ENCODE measurements around the gene HP1BP3. TPM values are rescaled to one million over a fixed set of nuclear protein-coding genes. Genes with fewer than 3 reads are reported as not detected.

The HP1BP3 gene
- total and polyA plus RNA-seq, 2 experiments from 2014 or later, result 89.1 to 112 TPM

DNA sequence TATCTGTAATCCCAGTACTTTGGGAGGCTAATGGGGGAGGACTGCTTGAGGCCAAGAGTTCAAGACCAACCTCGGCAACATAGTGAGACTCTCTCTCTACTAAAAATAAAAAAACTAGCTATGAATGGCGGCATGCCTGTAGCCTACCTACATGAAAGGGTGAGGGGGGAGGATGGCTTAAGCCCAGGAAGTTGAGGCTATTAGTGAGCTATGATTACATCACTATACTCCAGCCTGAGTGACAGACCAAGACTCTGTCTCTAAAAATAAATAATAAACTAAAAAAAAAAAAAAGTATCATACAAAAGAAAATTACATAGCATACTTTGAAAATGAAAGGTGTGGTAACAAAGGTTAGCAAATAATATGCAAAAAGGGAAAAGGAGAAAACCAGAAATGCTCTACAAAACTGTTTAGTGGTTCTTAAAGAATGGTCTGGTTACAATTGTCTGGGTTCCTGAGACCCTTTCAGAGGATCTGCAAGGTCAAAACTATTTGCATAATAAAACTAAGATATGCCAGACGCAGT lies 35.6 kb downstream of the HP1BP3 start:
- H3K27me3 Mint-ChIP-seq (ENCODE audit: insufficient read depth, low read depth, poor library complexity), result no peaks in the 10 kb centered on the region
- peaks cover 11% of the 10 kb centered on the region; the same call in 1 of the 2 replicates for H3K4me1 ChIP-seq (ENCODE audit: insufficient read depth)
- peaks cover 39% of the 10 kb centered on the region for H3K36me3 ChIP-seq (ENCODE audit: insufficient read depth)
- H3K4me3 Mint-ChIP-seq, result no peak overlapping the region
- H3K9me3 Mint-ChIP-seq, result no peaks in the 10 kb centered on the region
- DNase-seq (ENCODE audit: low spot score), result no peak
- no peak overlapping the region for H3K4me2 ChIP-seq
- no peak for ATAC-seq
- H2AFZ ChIP-seq, result no peak overlapping the region
- H3F3A ChIP-seq (replicated peaks; ENCODE audit: low read depth), result no peaks in the 10 kb centered on the region
- TF ChIP-seq, protein P1, sequence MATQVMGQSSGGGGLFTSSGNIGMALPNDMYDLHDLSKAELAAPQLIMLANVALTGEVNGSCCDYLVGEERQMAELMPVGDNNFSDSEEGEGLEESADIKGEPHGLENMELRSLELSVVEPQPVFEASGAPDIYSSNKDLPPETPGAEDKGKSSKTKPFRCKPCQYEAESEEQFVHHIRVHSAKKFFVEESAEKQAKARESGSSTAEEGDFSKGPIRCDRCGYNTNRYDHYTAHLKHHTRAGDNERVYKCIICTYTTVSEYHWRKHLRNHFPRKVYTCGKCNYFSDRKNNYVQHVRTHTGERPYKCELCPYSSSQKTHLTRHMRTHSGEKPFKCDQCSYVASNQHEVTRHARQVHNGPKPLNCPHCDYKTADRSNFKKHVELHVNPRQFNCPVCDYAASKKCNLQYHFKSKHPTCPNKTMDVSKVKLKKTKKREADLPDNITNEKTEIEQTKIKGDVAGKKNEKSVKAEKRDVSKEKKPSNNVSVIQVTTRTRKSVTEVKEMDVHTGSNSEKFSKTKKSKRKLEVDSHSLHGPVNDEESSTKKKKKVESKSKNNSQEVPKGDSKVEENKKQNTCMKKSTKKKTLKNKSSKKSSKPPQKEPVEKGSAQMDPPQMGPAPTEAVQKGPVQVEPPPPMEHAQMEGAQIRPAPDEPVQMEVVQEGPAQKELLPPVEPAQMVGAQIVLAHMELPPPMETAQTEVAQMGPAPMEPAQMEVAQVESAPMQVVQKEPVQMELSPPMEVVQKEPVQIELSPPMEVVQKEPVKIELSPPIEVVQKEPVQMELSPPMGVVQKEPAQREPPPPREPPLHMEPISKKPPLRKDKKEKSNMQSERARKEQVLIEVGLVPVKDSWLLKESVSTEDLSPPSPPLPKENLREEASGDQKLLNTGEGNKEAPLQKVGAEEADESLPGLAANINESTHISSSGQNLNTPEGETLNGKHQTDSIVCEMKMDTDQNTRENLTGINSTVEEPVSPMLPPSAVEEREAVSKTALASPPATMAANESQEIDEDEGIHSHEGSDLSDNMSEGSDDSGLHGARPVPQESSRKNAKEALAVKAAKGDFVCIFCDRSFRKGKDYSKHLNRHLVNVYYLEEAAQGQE (IDR thresholded peaks at IDR 0.05; ENCODE audit: unreplicated experiment), result no peak
- TF ChIP-seq STAT1 (IDR thresholded peaks at IDR 0.05; ENCODE audit: unreplicated experiment) (no peak), POLR2AphosphoS5 (IDR thresholded peaks at IDR 0.05; ENCODE audit: low read depth) (no peak)
- peak overlapping the region; percentile 52; the same call in 1 of the 2 replicates for H3K27ac ChIP-seq (ENCODE audit: low read depth)
- H3K4me3 ChIP-seq, result no peak overlapping the region
- H3K4me1 Mint-ChIP-seq, result no peaks in the 10 kb centered on the region
- H3K27me3 ChIP-seq (ENCODE audit: insufficient read depth), result no peaks in the 10 kb centered on the region
- no peak overlapping the region for H3K27ac Mint-ChIP-seq
- no peaks in the 10 kb centered on the region for H3K9me2 ChIP-seq (ENCODE audit: insufficient read depth)
- peaks cover 14% of the 10 kb centered on the region; the same call in 1 of the 2 replicates for H4K20me1 ChIP-seq (replicated peaks; ENCODE audit: insufficient read depth)
- H3K79me2 ChIP-seq (replicated peaks; ENCODE audit: insufficient read depth), result peaks cover 12% of the 10 kb centered on the region; the same call in 1 of the 2 replicates
- peaks cover 68% of the 10 kb centered on the region for H3K36me3 Mint-ChIP-seq (ENCODE audit: low read depth)

DNA sequence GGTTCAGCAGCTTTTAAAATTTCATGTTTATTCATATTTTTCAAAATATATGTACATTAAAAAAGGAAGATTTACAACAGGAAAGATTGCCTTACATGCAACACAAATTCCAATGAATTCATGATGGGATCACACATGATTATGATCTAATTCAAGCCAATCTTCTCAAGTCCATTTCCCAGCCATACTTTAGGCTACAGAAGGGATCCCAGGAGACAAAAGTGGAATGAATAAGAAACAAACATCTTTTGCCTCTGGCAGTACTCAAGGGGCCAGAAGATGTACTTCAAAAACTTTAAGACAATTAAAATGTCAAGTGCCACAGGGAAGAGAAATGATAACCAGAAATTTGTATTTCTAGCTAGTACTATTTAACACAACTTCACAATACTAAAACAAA lies 44.4 kb downstream of the HP1BP3 start:
- Histone ChIP-seq H3K4me3 (no peak overlapping the region), H2AFZ (no peak overlapping the region), H3K79me2 (replicated peaks; ENCODE audit: insufficient read depth) (no peaks in the 10 kb centered on the region), H3K27me3 (ENCODE audit: insufficient read depth) (no peaks in the 10 kb centered on the region), H3F3A (replicated peaks; ENCODE audit: low read depth) (no peaks in the 10 kb centered on the region), H3K4me2 (no peak overlapping the region), H3K36me3 (ENCODE audit: insufficient read depth) (peaks cover 53% of the 10 kb centered on the region), H4K20me1 (replicated peaks; ENCODE audit: insufficient read depth) (peaks cover 3% of the 10 kb centered on the region; the same call in 1 of the 2 replicates), H3K27ac (ENCODE audit: low read depth) (no peak overlapping the region), H3K9me2 (ENCODE audit: insufficient read depth) (no peaks in the 10 kb centered on the region), H3K4me1 (ENCODE audit: insufficient read depth) (no peaks in the 10 kb centered on the region)
- no peak overlapping the region for H3K4me3 Mint-ChIP-seq
- H3K9me3 Mint-ChIP-seq, result no peaks in the 10 kb centered on the region
- ATAC-seq (no peak), DNase-seq (ENCODE audit: low spot score) (no peak)
- H3K27me3 Mint-ChIP-seq (ENCODE audit: insufficient read depth, low read depth, poor library complexity), result peaks cover 2% of the 10 kb centered on the region
- H3K36me3 Mint-ChIP-seq (ENCODE audit: low read depth), result peaks cover 53% of the 10 kb centered on the region
- no peaks in the 10 kb centered on the region for H3K4me1 Mint-ChIP-seq
- no peak overlapping the region for H3K27ac Mint-ChIP-seq
- TF ChIP-seq, protein P2, sequence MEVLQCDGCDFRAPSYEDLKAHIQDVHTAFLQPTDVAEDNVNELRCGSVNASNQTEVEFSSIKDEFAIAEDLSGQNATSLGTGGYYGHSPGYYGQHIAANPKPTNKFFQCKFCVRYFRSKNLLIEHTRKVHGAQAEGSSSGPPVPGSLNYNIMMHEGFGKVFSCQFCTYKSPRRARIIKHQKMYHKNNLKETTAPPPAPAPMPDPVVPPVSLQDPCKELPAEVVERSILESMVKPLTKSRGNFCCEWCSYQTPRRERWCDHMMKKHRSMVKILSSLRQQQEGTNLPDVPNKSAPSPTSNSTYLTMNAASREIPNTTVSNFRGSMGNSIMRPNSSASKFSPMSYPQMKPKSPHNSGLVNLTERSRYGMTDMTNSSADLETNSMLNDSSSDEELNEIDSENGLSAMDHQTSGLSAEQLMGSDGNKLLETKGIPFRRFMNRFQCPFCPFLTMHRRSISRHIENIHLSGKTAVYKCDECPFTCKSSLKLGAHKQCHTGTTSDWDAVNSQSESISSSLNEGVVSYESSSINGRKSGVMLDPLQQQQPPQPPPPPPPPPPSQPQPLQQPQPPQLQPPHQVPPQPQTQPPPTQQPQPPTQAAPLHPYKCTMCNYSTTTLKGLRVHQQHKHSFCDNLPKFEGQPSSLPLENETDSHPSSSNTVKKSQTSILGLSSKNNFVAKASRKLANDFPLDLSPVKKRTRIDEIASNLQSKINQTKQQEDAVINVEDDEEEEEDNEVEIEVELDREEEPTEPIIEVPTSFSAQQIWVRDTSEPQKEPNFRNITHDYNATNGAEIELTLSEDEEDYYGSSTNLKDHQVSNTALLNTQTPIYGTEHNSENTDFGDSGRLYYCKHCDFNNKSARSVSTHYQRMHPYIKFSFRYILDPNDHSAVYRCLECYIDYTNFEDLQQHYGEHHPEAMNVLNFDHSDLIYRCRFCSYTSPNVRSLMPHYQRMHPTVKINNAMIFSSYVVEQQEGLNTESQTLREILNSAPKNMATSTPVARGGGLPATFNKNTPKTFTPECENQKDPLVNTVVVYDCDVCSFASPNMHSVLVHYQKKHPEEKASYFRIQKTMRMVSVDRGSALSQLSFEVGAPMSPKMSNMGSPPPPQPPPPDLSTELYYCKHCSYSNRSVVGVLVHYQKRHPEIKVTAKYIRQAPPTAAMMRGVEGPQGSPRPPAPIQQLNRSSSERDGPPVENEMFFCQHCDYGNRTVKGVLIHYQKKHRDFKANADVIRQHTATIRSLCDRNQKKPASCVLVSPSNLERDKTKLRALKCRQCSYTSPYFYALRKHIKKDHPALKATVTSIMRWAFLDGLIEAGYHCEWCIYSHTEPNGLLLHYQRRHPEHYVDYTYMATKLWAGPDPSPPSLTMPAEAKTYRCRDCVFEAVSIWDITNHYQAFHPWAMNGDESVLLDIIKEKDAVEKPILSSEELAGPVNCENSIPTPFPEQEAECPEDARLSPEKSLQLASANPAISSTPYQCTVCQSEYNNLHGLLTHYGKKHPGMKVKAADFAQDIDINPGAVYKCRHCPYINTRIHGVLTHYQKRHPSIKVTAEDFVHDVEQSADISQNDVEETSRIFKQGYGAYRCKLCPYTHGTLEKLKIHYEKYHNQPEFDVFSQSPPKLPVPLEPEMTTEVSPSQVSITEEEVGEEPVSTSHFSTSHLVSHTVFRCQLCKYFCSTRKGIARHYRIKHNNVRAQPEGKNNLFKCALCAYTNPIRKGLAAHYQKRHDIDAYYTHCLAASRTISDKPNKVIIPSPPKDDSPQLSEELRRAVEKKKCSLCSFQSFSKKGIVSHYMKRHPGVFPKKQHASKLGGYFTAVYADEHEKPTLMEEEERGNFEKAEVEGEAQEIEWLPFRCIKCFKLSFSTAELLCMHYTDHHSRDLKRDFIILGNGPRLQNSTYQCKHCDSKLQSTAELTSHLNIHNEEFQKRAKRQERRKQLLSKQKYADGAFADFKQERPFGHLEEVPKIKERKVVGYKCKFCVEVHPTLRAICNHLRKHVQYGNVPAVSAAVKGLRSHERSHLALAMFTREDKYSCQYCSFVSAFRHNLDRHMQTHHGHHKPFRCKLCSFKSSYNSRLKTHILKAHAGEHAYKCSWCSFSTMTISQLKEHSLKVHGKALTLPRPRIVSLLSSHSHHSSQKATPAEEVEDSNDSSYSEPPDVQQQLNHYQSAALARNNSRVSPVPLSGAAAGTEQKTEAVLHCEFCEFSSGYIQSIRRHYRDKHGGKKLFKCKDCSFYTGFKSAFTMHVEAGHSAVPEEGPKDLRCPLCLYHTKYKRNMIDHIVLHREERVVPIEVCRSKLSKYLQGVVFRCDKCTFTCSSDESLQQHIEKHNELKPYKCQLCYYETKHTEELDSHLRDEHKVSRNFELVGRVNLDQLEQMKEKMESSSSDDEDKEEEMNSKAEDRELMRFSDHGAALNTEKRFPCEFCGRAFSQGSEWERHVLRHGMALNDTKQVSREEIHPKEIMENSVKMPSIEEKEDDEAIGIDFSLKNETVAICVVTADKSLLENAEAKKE (CRISPR knock-in tag; IDR thresholded peaks at IDR 0.05), result no peak
- TF ChIP-seq, protein P3, sequence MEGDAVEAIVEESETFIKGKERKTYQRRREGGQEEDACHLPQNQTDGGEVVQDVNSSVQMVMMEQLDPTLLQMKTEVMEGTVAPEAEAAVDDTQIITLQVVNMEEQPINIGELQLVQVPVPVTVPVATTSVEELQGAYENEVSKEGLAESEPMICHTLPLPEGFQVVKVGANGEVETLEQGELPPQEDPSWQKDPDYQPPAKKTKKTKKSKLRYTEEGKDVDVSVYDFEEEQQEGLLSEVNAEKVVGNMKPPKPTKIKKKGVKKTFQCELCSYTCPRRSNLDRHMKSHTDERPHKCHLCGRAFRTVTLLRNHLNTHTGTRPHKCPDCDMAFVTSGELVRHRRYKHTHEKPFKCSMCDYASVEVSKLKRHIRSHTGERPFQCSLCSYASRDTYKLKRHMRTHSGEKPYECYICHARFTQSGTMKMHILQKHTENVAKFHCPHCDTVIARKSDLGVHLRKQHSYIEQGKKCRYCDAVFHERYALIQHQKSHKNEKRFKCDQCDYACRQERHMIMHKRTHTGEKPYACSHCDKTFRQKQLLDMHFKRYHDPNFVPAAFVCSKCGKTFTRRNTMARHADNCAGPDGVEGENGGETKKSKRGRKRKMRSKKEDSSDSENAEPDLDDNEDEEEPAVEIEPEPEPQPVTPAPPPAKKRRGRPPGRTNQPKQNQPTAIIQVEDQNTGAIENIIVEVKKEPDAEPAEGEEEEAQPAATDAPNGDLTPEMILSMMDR (conservative IDR thresholded peaks at IDR 0.05; ENCODE audit: low read depth in 2 of 2), result no peak
- TF ChIP-seq NANOG (IDR thresholded peaks at IDR 0.05; ENCODE audit: borderline replicate concordance), result no peak
- no peak for TF ChIP-seq ZNF114 (CRISPR knock-in tag; IDR thresholded peaks at IDR 0.05)
- no peak for TF ChIP-seq JUNB (IDR thresholded peaks at IDR 0.05; ENCODE audit: unreplicated experiment)
- no peak for TF ChIP-seq EZH2 (IDR thresholded peaks at IDR 0.05; ENCODE audit: low read depth, unreplicated experiment)
